HL-60 (cell line): ENCODE data around the gene S100A13.

ENCODE experiments used
- DNase-seq, 2 experiments: peaks; one replicate each; pipeline ENCODE4 v3.0.0-alpha.2; 2010 to 2020; ENCODE audit warnings: low read depth in 1 of 2, low spot score in 1 of 2
- H3K27ac ChIP-seq: fragments of 250-450 bp; sonication (Bioruptor Pico); replicated peaks from 2 replicates; pipeline ENCODE4 v1.5.1; 2020; ENCODE audit warnings: mild to moderate bottlenecking, moderate library complexity
- H3K27me3 ChIP-seq: fragments of 250-450 bp; sonication (Bioruptor Pico); 2 replicates; pipeline ENCODE4 v1.5.1; 2021; ENCODE audit warnings: mild to moderate bottlenecking, moderate library complexity; ENCODE audit not compliant: insufficient read depth, poor library complexity, severe bottlenecking
- H3K4me3 ChIP-seq: replicated peaks from 2 replicates; pipeline ENCODE4 v1.5.1; 2011; ENCODE audit warnings: mild to moderate bottlenecking, control low read depth, low read length; ENCODE audit not compliant: insufficient read depth
- GABPA ChIP-seq: IDR thresholded peaks from 2 replicates; pipeline ENCODE4 v1.6.1; 2012; ENCODE audit warnings: low read depth
- POLR2AphosphoS5 ChIP-seq: IDR thresholded peaks from 2 replicates; pipeline ENCODE4 v1.6.1; 2012; ENCODE audit warnings: low read depth
- REST ChIP-seq: IDR thresholded peaks from 2 replicates; pipeline ENCODE4 v1.6.1; 2012; ENCODE audit warnings: low read depth; ENCODE audit not compliant: insufficient replicate concordance
- SPI1 ChIP-seq: IDR thresholded peaks from 2 replicates; pipeline ENCODE4 v1.6.1; 2012; ENCODE audit warnings: low read depth, mild to moderate bottlenecking, borderline replicate concordance
- TF ChIP-seq, protein P1 (sequence below): IDR thresholded peaks from one replicate; pipeline ENCODE4 v1.5.1; 2011; ENCODE audit warnings: low read length, control low read depth, inconsistent platforms; ENCODE audit not compliant: insufficient read depth

The S100A13 gene

DNA sequence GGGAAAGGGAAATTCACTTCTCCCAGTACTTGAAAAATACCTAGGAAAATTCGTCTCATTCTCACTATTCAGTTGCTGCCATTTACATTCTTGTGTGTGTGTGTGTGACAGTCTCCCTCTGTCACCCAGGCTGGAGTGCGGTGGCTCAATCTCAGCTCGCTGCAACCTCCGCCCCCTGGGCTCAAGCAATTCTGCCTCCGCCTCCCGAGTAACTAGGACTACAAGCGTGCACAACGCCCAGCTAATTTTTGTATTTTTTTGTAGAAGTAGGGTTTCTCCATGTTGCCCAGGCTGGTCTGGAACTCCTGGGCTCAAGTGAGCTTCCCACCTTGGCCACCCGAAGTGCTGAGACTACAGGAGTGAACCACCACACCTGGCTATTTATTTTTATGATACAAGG lies 32.4 kb upstream of the S100A13 start:
- Histone ChIP-seq H3K27me3 (no peaks in the 10 kb centered on the region), H3K27ac (no peak overlapping the region), H3K4me3 (peak overlapping the region; percentile 86)
- TF ChIP-seq POLR2AphosphoS5: no peak
- TF ChIP-seq GABPA: no peak
- no peak for DNase-seq

GRCh38 chr1:153659175-153659534 lies 31.9 kb upstream of the S100A13 start:
- H3K27me3 ChIP-seq: no peaks in the 10 kb centered on the region
- peak overlapping the region; percentile 91 for H3K27ac ChIP-seq
- DNase-seq: no peak
- no peak for TF ChIP-seq POLR2AphosphoS5
- TF ChIP-seq GABPA: no peak
- TF ChIP-seq REST: no peak
- TF ChIP-seq, protein P1, sequence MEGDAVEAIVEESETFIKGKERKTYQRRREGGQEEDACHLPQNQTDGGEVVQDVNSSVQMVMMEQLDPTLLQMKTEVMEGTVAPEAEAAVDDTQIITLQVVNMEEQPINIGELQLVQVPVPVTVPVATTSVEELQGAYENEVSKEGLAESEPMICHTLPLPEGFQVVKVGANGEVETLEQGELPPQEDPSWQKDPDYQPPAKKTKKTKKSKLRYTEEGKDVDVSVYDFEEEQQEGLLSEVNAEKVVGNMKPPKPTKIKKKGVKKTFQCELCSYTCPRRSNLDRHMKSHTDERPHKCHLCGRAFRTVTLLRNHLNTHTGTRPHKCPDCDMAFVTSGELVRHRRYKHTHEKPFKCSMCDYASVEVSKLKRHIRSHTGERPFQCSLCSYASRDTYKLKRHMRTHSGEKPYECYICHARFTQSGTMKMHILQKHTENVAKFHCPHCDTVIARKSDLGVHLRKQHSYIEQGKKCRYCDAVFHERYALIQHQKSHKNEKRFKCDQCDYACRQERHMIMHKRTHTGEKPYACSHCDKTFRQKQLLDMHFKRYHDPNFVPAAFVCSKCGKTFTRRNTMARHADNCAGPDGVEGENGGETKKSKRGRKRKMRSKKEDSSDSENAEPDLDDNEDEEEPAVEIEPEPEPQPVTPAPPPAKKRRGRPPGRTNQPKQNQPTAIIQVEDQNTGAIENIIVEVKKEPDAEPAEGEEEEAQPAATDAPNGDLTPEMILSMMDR: no peak
- no peak for TF ChIP-seq SPI1
- peak overlapping the region; percentile 86 for H3K4me3 ChIP-seq

DNA sequence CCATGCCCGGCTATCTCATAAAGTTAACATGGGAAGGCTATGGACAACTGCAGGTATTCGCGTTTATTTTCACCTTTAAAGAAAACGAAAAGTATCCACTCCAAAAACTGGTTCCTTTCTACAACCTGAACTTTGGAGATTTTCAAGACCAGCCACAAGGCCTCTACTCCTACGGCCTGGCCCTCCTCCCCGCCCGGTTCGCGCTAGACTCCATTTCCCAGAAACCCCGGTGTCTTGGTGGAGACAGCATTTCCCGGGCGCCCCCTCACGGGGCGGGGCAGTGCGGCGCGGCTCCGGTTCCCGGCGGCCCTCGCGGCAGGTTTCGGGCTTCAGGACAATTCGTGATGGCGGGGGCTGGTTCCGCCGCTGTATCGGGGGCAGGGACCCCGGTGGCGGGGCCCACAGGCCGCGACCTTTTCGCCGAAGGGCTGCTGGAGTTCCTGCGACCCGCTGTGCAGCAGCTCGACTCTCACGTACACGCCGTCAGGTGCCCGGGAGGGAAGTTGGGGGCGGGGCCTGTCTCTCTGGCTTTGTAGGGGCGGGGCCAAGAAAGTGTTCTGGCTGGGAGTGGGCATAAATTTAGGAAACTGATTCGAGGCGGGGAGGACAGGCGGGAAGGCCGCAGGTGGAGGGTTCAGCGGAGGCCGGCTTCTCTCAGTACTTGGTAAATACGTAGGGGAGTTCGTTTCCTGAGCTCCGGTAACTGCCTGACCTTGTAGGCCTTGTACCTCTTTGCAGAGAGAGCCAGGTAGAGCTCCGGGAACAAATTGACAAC lies 31.3 kb upstream of the S100A13 start, which contains the start of gene SNAPIN:
TSS of gene SNAPIN (plus strand) at position 304 of the 775 bp plus-strand sequence. CDS start at position 345, 41 bp downstream.
- H3K27ac ChIP-seq: peak within 1 kb of the TSS; percentile 91
- peak; percentile 62 to 93 for DNase-seq
- no peak for TF ChIP-seq GABPA
- peak; percentile 6; the same call in 1 of the 2 replicates for TF ChIP-seq SPI1
- TF ChIP-seq, protein P1: no peak
- peak; percentile 74; the same call in 1 of the 2 replicates for TF ChIP-seq POLR2AphosphoS5

DNA sequence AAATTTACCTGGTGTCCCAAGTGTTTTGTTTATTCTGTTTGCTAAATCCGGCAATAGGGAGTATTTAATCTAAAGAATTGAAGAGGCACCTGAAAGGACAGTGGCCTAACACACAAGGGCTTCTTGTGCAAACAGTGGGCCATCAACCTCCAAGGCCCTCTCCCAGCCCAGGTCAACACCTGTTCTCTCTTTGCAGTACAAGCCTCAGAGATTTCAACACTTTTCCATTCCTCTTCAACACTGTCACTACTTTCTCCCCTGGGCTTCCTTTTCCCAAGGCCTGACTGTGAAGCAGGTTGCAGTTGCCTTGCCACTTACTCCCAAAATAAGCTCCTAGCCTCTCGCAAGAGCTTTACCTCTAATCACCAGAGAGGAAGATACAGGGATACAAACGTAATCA lies 28.0 kb upstream of the S100A13 start:
- TF ChIP-seq SPI1: no peak
- TF ChIP-seq, protein P1: no peak
- TF ChIP-seq POLR2AphosphoS5: no peak
- no peak for TF ChIP-seq REST
- no peak for TF ChIP-seq GABPA
- Histone ChIP-seq H3K27ac (no peak overlapping the region), H3K27me3 (no peaks in the 10 kb centered on the region), H3K4me3 (no peak overlapping the region)
- DNase-seq: no peak

More for the DNA sequence above, 31.3 kb upstream of the S100A13 start, which contains the start of gene SNAPIN:
- peak within 1 kb of the TSS; percentile 86 for H3K4me3 ChIP-seq
- H3K27me3 ChIP-seq: no peaks in the 10 kb centered on the region
